ENCODE measurements around the gene DOCK9. TPM values are rescaled to one million over a fixed set of nuclear protein-coding genes. Genes with fewer than 3 reads are reported as not detected.

The DOCK9 gene
- total RNA-seq, 1 donor from 2014 or later: 21.0 TPM

GRCh38 chr13:98912846-98913245 lies 65.0 kb downstream of the DOCK9 start:
- Mint-ChIP-seq H3K4me1 (peaks cover 3% of the 10 kb centered on the region), H3K4me3 (no peak overlapping the region), H3K9me3 (no peaks in the 10 kb centered on the region), H3K27me3 (ENCODE audit: low read depth) (no peaks in the 10 kb centered on the region), H3K36me3 (no peaks in the 10 kb centered on the region), H3K27ac (no peak overlapping the region)
- TF ChIP-seq CTCF (IDR thresholded peaks at IDR 0.05; ENCODE audit: unreplicated experiment): no peak
- DNase-seq (ENCODE audit: low spot score in 2 of 2, unreplicated experiment in 2 of 2): no peak

GRCh38 chr13:98910501-98910951 lies 67.3 kb downstream of the DOCK9 start:
- Mint-ChIP-seq H3K36me3 (peaks cover 3% of the 10 kb centered on the region), H3K4me1 (no peaks in the 10 kb centered on the region), H3K27me3 (ENCODE audit: low read depth) (no peaks in the 10 kb centered on the region), H3K9me3 (no peaks in the 10 kb centered on the region), H3K4me3 (no peak overlapping the region), H3K27ac (no peak overlapping the region)
- no peak for TF ChIP-seq CTCF (IDR thresholded peaks at IDR 0.05; ENCODE audit: unreplicated experiment)
- DNase-seq (ENCODE audit: low spot score in 2 of 2, unreplicated experiment in 2 of 2): no peak

- TF ChIP-seq CTCF (IDR thresholded peaks at IDR 0.05; ENCODE audit: unreplicated experiment): no peak
- Mint-ChIP-seq H3K27me3 (ENCODE audit: low read depth) (no peaks in the 10 kb centered on the region), H3K4me1 (no peaks in the 10 kb centered on the region), H3K27ac (no peak overlapping the region), H3K9me3 (no peaks in the 10 kb centered on the region), H3K36me3 (peaks cover 3% of the 10 kb centered on the region), H3K4me3 (no peak overlapping the region)
- DNase-seq (ENCODE audit: low spot score in 2 of 2, unreplicated experiment in 2 of 2): no peak
Observed at GRCh38 chr13:98909016-98909415, 68.8 kb downstream of the DOCK9 start.

GRCh38 chr13:98906746-98907502 lies 70.9 kb downstream of the DOCK9 start:
- no peaks in the 10 kb centered on the region for H3K4me1 Mint-ChIP-seq
- no peak for TF ChIP-seq CTCF (IDR thresholded peaks at IDR 0.05; ENCODE audit: unreplicated experiment)
- no peak overlapping the region for H3K4me3 Mint-ChIP-seq
- no peaks in the 10 kb centered on the region for H3K9me3 Mint-ChIP-seq
- H3K27me3 Mint-ChIP-seq (ENCODE audit: low read depth): no peaks in the 10 kb centered on the region
- H3K27ac Mint-ChIP-seq: no peak overlapping the region
- DNase-seq (ENCODE audit: low spot score in 2 of 2, unreplicated experiment in 2 of 2): no peak
- peaks cover 3% of the 10 kb centered on the region for H3K36me3 Mint-ChIP-seq

- no peak for DNase-seq (ENCODE audit: low spot score in 2 of 2, unreplicated experiment in 2 of 2)
- H3K27ac Mint-ChIP-seq: no peak overlapping the region
- no peaks in the 10 kb centered on the region for H3K27me3 Mint-ChIP-seq (ENCODE audit: low read depth)
- peaks cover 4% of the 10 kb centered on the region for H3K36me3 Mint-ChIP-seq
- no peak for TF ChIP-seq CTCF (IDR thresholded peaks at IDR 0.05; ENCODE audit: unreplicated experiment)
- no peak overlapping the region for H3K4me3 Mint-ChIP-seq
- H3K9me3 Mint-ChIP-seq: no peaks in the 10 kb centered on the region
- H3K4me1 Mint-ChIP-seq: no peaks in the 10 kb centered on the region
Observed at GRCh38 chr13:98905199-98905598, 72.7 kb downstream of the DOCK9 start.

Data from mesothelial cell of epicardium (in vitro differentiated cells).